SIG-M5 treated with dmso at 0.1 percent for 504 hours (cell line): ENCODE data around the gene CLIC4.
"Not testable (repeated sequence)": the region's sequence is repeated elsewhere in the genome, so short reads cannot be mapped to it uniquely, and the experiment has no call there.

ENCODE experiments used
- DNase-seq: peaks from one replicate; lab custom pipeline; 2025; ENCODE audit not compliant: unreplicated experiment; lab: John Stamatoyannopoulos, UW

Gene CLIC4

DNA sequence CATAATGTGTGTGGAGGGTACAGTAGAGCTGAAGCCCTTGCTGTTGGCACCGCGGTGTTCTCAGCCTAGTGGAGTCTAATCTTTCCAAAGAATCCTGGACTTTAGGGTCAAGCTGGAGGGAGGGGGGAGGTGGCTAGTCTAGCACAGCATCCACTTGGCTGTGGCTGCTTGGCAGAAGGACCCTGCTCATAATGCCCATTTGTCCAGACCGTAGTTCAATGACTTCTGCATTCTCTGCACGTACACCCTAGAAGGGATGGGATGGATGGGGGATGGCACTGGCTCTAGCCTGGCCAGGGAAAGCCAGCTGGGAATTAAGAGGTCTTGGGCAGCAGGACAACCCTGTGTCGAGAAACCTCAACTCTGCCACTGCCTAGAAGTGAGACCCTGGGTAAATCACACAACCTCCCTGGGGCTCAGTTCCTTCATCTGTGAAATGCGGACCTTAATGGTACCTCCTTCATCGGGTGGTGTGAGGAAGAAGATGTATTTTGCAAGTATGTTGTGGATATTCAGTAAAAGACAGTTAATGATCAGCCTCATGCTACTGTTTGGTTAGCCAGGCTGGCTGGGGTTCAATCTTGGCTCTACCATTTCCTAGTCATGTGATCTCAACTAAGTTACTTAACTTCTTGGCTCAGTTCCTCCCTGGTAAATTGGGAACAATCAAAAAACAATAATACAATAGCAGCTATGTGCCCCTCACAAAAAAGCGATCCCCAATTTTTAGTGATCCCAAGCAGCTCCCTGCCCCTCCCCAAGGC lies 27.2 kb upstream of the CLIC4 start:
- DNase-seq: no peak

DNA sequence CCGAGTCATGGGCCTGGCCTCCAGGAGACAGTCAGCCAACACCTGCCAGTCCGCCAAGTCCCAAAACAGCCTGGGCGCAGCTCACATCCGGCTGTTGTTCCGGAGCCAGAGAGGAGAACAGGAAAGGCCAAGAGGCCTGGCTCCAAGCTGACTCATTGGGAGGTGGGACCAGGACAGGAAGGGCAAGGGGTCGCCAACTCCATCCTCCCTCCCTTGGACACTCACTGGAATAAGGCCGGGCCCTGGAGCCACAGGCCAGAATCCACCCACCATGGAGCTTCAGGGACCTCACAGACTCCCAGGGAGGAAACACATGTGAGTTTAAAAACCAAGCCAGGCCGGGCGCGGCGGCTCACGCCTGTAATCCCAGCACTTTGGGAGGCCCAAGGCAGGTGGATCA lies 25.1 kb upstream of the CLIC4 start:
- DNase-seq: no peak

DNA sequence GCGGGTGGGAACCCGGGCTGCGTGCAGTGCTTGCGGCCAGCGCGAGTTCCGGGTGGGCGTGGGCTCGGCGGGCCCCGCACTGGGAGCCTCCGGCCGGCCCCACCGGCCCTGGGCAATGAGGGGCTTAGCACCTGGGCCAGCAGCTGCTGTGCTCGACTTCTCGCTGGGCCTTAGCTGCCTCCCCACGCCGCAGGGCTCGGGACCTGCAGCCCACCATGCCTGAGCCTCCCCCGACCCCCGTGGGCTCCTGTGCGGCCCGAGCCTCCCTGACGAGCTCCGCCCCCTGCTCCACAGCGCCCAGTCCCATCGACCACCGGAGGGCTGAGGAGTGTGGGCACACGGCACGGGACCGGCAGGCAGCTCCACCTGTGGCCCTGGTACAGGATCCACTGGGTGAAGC lies 23.7 kb upstream of the CLIC4 start:
- no peak for DNase-seq

DNA sequence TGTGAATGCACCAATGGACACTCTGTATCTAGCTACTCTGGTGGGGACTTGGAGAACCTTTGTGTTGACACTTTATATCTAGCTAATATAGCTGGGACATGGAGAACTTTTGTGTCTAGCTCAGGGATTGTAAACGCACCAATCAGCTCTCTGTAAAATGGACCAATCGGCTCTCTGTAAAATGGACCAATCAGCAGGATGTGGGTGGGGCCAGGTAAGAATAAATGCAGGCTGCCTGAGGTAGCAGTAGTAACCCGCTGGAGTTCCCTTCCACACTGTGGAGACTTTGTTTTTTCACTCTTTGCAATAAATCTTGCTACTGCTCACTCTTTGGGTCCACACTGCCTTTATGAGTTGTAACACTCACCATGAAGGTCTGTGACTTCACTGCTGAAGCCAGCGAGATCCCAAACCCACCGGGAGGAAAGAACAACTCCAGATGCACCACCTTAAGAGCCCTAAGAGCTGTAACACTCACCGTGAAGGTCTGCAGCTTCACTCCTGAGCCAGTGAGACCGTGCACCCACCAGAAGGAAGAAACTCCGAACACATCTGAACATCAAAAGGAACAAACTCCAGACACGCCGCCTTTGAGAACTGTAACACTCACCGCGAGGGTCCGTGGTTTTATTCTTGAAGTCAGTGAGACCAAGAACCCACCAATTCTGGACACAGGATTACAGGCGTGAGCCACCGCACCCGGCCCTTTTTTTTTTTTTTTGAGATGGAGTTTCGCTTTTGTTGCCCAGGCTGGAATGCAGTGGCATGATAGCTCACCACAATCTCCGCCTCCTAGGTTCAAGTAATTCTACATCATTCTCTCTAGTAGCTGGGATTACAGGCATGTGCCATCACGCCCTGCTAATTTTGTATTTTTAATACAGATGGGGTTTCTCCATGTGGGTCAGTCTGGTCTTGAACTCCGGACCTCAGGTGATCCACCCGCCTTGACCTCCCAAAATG lies 22.9 kb upstream of the CLIC4 start:
- not testable (repeated sequence) for DNase-seq

DNA sequence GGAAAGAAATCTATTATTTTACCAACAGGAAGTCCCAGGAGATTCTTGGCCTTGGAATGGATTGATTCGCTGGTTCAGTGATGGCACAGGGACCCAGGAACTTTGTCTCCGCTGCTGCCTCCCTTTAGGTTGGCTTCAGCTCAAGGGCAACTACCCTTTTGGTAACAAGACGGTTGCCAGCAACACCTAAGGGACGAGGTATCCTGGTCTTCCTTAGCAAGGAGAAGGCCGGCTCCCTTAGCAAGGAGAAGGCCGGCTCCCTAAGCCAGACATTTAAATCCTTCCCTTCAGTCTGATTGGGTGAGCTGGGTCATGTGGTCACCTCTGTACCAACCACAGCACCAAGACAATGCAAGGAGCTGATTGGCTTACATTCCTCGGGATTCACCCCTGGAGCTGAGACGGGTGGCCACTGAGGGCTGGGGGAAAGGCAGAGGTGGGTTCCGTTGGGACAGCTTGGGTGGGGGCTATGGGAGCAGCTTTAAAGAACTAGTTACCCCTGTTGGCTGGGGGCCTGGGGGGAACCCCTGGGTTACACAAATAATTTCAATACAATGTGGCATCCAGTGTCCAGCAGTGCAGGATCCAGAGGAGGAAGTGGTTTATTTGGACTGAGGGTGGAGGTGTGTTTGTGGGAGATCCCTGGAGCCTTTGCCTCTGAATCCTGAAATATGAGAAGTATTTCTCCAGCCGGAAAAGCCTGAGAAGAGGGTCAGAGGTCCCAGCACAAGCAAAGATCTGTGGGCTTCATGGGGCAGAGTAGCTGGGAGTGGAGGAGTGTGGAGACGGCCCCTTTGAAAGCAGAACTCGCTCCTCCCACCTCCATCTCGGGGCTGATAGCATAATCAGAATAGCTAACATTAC lies 20.7 kb upstream of the CLIC4 start:
- no peak for DNase-seq

DNA sequence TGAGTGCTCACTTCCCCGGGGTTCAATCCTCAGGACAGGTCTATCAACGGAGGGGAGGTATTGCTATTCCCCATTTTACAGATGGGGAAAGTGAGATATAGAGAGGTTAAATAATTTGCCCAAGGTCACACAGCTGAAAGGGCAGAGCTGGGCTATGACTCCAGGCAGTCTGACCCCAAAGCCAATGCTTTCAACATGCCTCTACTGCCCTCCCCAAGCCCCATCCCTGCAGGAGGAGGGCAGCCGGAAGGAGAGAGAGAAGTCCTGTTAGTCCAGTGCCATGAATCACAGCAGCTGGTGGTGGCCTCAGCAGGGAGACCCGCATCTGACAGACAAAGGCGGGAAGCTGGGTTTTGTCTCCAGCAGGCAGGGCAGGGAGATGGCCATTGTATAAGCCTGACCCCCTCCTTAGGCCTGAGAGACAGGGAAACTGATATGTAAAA lies 20.0 kb upstream of the CLIC4 start:
- no peak for DNase-seq

DNA sequence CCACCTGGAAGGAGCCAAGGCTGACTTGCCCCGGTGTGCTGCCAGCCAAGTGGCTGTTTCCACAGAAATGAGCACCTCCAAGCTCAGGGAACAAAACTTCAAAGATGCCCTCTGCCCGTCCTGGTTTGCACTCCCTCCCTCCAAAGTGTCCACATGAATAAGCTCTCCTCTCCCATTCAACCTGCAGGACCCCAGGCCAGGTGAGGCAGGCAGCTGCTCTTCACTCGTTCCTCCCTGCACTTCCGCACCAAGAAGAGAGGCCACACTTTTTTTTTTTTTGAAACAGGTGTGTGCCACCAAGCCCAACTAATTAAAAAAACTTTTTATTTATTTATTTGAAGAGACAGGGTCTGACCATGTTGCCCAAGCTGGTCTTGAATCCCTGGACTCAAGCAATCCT lies 18.5 kb upstream of the CLIC4 start:
- DNase-seq: no peak

DNA sequence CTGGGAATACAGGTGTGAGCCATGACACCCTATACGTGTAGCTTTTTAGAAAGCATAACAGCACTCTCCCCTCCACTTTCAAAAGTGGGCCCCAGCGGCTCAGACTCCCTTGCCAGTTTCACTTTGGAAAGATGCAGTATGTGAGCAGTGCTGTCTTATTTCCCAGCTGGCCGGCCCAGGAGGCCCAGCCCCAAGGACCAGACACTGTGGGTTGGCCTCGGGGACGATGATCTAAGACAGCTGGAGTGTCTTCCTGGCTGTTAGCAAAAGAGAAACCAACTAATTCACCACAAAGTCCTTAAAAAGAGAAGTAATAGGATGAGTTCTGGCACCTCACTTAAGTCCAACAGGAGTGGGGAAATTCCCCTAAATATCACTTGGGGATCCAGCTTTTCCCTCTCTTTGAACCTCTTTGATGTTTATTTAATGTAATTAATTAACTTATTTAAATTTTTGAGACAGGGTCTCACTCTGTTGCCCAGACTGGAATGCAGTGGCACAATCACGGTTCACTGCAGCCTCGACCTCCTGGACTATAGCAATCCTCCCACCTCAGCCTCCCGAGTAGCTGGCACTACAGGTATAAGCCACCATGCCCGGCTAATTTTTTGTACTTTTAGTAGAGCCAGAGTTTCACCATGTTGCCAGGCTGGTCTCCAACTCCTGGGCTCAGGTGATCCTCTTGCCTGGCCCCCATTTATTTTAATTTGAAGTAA lies 17.6 kb upstream of the CLIC4 start:
- peak; percentile 87 for DNase-seq

DNA sequence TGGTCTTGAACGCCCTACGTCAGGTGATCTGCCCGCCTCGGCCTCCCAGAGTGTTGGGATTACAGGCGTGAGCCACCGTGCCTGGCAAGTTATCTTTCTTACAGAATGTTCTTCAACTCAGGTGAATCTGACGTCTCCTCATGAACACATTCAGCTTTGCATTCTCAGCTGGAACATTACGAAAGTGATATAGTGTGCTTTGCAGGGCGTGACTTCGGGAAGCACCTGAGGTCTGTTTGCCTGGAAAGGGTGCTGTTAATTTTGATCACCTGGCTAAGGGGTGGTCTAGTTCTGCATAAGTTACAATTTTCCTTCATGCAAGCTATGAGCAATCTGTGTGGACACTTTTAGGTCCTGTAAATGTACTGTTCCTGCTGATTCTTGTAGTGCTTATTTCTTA lies 16.3 kb upstream of the CLIC4 start:
- no peak for DNase-seq

DNA sequence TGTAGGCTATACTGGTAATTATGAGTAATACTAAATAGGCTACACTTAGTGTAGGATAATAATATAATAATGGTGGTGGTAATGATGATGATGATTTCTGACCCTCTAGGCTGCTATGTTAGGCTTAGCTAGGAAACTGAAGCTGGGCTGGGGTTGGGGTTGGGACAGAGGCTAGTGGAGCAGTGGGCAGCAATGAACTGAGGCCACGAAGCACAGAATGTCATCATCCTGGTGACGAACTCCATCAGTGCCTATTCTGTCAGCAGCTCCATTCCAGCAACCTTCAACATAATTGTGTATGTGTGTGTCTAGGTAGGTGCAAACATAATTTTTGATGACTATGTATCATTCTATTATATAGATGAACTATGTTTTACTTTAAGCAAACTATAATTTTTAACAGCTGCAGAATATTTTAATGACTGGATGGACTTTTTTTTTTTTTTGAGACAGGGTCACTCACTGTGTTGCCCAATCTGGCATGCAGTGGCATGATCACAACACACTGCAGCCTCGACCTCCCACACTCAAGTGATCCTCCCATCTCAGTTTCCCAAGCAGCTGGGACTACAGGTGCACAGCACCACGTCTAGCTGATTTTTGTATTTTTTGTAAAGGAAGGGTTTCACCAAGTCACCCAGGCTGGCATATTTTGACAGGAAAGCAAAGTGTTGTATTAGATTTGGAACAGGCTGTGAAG lies 12.9 kb upstream of the CLIC4 start:
- DNase-seq: no peak

DNA sequence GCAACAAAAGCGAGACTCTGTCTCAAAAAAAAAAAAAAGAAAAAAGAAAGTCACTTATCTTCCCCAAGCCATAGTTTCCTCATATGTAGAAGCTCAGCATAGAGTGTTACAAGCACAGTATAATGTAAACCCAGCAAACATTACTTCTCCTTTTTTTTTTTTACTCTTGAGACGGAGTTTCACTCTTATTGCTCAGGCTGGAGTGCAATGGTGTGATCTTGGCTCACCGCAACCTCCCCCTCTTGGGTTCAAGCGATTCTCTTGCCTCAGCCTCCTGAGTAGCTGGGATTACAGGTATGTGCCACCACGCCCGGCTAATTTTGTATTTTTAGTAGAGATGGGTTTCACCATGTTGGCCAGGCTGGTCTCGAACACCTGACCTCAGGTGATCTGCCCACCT lies 11.9 kb upstream of the CLIC4 start:
- DNase-seq: peak; percentile 91

DNA sequence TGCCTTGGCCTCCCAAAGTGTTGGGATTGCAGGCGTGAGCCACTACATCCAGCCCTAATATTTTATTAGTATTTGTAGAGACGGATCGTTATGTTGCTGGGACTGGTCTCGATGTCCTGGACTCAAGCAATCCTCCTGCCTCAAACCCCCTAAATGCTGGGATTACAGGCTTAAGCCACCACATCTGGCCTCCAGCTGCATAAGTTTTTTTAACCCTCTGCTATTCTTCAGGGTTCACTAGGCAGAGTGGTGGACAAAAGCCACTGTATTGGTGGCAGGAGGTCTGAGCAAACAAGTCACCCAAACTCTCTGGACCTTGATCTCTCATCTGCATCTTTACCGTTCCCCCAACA lies 10.1 kb upstream of the CLIC4 start:
- DNase-seq: no peak

DNA sequence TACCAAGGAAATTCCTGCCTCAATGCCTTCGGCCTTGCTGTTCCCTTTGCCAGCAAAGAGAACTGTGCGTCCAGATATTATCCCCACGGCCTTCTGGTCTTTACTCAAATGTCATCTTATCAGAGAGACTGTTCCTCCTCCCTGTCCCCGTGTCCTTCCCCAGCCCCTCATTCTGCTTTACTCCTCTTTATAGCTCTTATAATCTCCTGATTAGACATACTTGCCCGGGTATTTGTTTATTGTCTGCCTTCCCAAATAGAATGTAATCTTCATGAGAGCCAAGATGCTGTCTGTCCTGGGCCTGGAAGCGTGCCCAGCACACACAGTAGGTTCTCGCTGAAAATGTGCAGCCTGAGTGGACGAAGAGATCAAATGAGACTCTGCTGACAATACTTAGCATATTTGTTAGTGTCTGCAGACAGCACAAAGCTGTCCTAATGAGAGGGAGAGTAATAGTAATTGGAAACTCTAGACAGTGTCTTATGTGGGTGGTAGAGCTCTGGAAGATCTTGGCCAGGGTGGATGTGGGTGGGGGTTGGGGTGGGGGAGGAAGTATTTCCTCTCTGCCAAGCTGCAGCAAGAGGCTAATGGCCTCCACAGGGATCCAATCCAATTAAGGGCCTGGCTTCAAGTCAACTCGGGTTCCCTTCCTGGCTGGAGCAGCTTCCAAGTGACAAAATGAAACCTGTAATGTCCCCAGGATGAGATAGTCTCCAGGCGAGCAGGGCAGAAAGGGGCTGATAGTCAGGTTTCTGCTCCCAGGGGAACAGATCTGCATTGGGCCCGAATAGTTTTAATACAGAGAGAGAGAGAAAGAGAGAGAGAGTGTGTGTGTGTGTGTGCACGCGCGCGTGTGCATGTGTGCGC lies 9.5 kb upstream of the CLIC4 start:
- no peak for DNase-seq

DNA sequence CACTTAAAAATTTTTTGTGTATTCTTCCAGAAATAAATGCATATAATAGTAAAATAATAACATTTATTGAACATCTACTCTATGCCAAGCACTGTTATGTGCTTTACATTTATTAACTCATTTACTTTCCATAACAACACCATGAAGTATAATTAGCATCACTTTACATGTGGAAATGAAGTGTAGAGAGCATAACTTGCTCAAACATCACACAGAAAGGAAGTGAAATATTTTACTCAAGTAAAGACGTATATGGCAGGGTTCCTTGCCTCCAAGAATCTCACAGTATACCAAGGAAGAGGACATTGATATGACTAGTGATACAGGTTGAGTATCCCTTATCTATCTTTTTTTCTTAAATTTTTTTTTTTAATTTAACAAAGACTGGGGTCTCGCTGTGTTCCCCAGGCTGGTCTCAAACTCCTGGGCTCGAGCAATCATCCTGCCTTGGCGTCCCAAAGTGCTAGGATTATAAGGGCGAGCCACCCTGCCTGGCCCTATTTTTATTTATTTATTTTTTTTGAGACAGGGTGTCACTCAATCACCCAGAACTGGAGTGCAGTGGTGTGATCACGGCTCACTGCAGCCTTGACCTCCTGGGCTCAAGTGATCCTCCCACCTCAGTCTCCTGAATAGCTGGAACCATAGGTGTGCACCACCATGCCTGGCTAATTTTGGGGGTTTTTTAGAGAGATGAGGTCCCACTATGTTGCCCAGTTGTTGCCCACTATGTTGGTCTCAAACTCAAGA lies 7.7 kb upstream of the CLIC4 start:
- no peak for DNase-seq

DNA sequence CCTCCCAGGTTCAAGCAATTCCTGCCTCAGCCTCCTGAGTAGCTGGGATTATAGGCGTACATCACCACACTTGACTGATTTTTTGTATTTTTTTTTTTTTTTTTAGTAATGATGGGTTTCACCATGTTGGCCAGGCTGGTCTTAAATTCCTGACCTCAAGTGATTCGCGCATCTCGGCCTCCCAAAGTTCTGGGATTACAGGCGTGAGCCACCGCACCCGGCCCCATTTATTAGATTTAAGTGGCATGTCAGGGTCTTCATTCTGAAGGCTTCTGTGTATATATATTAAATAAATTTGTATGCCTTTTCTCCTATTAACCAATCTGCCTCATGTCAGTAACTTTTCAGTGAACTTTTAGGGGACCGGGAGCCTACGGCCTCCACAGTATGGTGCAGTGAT lies 6.0 kb upstream of the CLIC4 start:
- no peak for DNase-seq

DNA sequence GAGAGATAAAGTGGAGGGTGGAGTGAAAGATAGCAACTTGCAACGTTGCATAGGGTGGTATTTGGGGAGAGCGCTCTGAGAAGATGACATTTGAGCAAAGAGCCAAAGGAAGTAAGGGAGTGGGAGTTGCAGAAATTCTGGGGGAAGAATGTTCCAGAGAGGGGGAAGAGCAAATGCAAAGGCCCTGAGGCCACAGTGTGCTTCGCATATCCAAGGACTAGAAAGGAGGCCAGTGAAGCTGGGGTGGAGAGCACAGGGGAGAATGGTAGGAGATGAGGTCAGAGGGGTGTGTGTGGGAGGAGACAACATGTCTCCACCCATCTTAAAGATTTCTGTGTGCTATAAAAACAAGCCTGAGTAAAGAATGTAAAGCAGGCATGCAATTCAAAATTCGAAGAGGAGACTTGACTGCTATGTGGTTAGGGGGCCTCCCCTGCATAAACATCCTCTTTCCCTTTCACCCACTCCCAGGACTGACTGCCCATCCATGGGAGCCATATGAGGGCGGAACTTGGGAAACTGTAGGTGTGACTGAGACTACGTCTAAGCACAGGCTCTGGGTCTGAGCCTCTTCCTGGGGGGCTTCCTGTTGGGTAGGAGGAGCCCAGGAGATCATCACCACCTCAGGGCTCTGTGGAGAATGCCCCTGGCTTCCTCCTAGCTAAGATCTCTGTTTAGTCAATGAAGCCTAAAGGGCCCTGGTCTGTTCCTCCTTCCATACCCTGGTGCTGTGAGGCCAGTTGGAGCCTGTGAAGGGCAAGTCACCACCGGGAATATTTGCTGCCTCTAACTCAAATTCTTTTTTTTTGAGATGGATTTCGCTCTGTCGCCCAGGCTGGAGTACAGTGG lies 2.9 kb upstream of the CLIC4 start:
- no peak for DNase-seq

DNA sequence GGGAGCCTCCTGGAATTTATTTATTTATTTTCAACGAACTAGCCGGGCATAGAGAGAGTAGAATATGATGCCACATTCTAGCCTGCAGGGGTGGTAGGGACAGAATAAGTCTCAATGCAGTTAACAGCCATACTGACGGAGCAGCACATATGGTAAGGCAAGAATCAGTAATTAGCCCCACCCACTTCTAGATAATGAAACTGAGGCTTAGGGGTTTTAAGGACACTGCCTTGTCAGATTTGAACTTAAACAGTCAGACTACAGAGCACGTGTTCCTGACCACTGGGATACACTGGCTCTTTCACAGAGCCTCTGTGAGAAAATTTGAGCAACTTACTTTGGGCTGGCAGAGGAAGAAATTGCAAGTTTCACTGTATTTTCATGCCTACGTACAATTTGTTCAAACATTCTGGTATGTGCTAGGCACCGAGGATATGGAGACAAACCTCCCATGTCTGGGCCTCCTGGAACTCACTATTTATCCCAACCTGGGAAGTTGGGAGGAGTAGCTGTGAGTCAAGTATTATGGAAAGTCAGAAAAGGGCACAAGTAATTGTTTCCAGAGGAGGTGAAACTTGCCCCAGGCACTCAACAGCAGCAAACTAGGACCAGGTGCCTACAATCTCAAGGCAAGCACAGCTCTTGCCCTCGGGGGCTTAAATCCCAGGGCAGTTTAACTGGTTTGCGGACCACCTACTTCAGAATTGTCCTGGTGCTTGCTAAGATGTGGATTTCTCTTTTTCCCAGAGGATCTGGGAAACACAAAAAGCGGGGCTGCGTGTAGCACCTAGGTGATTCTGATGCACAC lies 1.6 kb upstream of the CLIC4 start:
- DNase-seq: no peak
